ENCODE results near the gene PTPRU.

PTPRU gene

GRCh38 chr1:29332204-29332603, 95.9 kb downstream of the PTPRU start:
- Mint-ChIP-seq H3K27me3 (no peaks in the 10 kb centered on the region), H3K4me3 (no peak overlapping the region), H3K9me3 (no peaks in the 10 kb centered on the region), H3K4me1 (ENCODE audit: low read depth) (no peaks in the 10 kb centered on the region), H3K27ac (no peak overlapping the region), H3K36me3 (ENCODE audit: low read depth) (no peaks in the 10 kb centered on the region)
- intact Hi-C loops (cut with micrococcal nuclease) = no loop called here

- H3K27me3 Mint-ChIP-seq = peaks cover 2% of the 10 kb centered on the region
- no peak overlapping the region for H3K27ac Mint-ChIP-seq
- intact Hi-C loops (cut with micrococcal nuclease) = no loop called here
- H3K4me3 Mint-ChIP-seq = no peak overlapping the region
- no peaks in the 10 kb centered on the region for H3K4me1 Mint-ChIP-seq (ENCODE audit: low read depth)
- H3K9me3 Mint-ChIP-seq = no peaks in the 10 kb centered on the region
- no peaks in the 10 kb centered on the region for H3K36me3 Mint-ChIP-seq (ENCODE audit: low read depth)
Measured at GRCh38 chr1:29333008-29333407, 96.7 kb downstream of the PTPRU start.

GRCh38 chr1:29335573-29335972, 99.3 kb downstream of the PTPRU start:
- Mint-ChIP-seq H3K27ac (no peak overlapping the region), H3K9me3 (no peaks in the 10 kb centered on the region), H3K4me3 (no peak overlapping the region), H3K27me3 (peaks cover 6% of the 10 kb centered on the region), H3K4me1 (ENCODE audit: low read depth) (no peaks in the 10 kb centered on the region), H3K36me3 (ENCODE audit: low read depth) (no peaks in the 10 kb centered on the region)
- intact Hi-C loops (cut with micrococcal nuclease) = no loop called here

DNA sequence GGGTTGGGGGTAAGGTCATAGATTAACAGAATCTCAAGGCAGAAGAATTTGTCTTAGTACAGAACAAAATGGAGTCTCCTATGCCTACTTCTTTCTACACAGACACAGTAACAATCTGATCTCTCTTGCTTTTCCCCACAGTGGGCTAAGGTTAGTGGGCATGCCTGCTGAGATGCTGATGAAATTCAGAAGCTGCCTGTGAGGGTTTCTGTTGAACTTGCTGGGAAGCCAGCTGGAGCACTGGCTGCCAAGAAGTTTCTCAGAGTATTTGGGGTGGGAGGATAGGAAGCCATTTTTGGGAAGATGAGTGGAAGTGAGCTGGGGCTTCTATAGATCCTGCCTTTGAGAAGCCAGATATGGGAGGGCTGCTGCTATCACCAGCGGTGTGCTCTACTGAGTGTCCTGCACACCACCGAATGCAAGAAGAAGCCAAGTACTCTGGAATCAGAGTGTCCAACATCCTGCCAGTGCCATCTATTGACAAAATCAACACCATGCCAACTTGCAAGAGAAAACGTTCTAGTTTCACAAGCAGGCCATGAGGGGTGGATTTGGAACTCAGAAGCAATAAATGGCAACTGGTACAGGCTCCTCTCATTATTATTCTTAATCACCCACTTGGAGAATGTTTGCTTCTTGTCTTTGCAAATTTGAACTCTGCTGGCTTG, 102.7 kb downstream of the PTPRU start:
- intact Hi-C loops (cut with micrococcal nuclease) = no loop called here
- Mint-ChIP-seq H3K36me3 (ENCODE audit: low read depth) (no peaks in the 10 kb centered on the region), H3K9me3 (no peaks in the 10 kb centered on the region), H3K27ac (no peak overlapping the region), H3K27me3 (peaks cover 25% of the 10 kb centered on the region), H3K4me1 (ENCODE audit: low read depth) (no peaks in the 10 kb centered on the region), H3K4me3 (no peak overlapping the region)

- no peaks in the 10 kb centered on the region for H3K36me3 Mint-ChIP-seq (ENCODE audit: low read depth)
Measured at GRCh38 chr1:29341936-29342335, 105.6 kb downstream of the PTPRU start.

DNA sequence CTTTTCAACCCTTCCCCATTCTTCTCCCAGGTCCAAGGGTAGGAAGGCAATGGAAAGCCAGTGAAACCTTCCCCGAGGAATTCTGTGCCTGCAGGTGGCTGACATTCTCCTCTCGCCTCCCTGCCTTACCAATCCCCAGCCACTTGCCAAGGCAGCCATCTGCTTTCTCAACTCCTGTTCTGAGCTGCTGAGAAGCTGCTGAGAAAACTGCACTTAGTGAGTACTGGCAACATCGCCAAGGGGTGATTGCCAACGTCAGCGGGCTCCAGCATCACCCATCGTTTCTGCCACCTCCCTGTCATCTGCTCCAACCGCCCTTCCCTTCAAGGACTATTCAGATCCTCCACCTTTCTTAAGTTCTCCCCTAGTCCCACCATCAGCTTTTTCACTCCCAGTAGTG, 106.0 kb downstream of the PTPRU start:
- Mint-ChIP-seq H3K4me3 (no peak overlapping the region), H3K9me3 (no peaks in the 10 kb centered on the region), H3K27ac (no peak overlapping the region), H3K27me3 (peaks cover 33% of the 10 kb centered on the region), H3K36me3 (ENCODE audit: low read depth) (no peaks in the 10 kb centered on the region), H3K4me1 (ENCODE audit: low read depth) (no peaks in the 10 kb centered on the region)
- intact Hi-C loops (cut with micrococcal nuclease) = no loop called here

More at GRCh38 chr1:29341936-29342335, 105.6 kb downstream of the PTPRU start:
- peaks cover 33% of the 10 kb centered on the region for H3K27me3 Mint-ChIP-seq
- no peaks in the 10 kb centered on the region for H3K9me3 Mint-ChIP-seq
- no peak overlapping the region for H3K4me3 Mint-ChIP-seq
- no peaks in the 10 kb centered on the region for H3K4me1 Mint-ChIP-seq (ENCODE audit: low read depth)
- intact Hi-C loops (cut with micrococcal nuclease) = no loop called here
- no peak overlapping the region for H3K27ac Mint-ChIP-seq

GRCh38 chr1:29342983-29343382, 106.7 kb downstream of the PTPRU start:
- H3K27ac Mint-ChIP-seq = no peak overlapping the region
- H3K36me3 Mint-ChIP-seq (ENCODE audit: low read depth) = no peaks in the 10 kb centered on the region
- no peaks in the 10 kb centered on the region for H3K9me3 Mint-ChIP-seq
- no peak overlapping the region for H3K4me3 Mint-ChIP-seq
- H3K27me3 Mint-ChIP-seq = peaks cover 33% of the 10 kb centered on the region
- intact Hi-C loops (cut with micrococcal nuclease) = no loop called here
- H3K4me1 Mint-ChIP-seq (ENCODE audit: low read depth) = no peaks in the 10 kb centered on the region

DNA sequence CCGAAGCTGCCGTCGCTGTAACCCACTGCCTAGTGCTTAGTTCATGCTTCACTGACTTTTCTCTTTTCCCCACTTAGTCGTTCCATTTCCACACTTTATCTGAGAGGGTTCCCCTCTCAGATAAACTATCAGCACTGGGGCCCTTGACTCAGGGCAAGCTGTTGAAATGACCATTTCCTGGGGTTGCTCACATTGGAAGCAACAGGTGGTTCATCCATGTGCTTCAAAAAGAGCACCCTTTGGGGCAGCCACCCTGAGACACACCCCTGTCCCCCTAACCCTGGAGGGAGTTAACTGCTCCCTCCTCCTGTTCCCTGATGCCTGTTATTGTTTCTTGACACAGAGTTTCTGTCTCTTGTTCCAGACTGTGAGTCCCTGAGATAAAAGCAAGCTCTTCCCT, 107.2 kb downstream of the PTPRU start:
- Mint-ChIP-seq H3K9me3 (no peaks in the 10 kb centered on the region), H3K27me3 (peaks cover 33% of the 10 kb centered on the region), H3K4me3 (no peak overlapping the region), H3K36me3 (ENCODE audit: low read depth) (no peaks in the 10 kb centered on the region), H3K4me1 (ENCODE audit: low read depth) (no peaks in the 10 kb centered on the region), H3K27ac (no peak overlapping the region)
- intact Hi-C loops (cut with micrococcal nuclease) = no loop called here

- Mint-ChIP-seq H3K36me3 (ENCODE audit: low read depth) (no peaks in the 10 kb centered on the region), H3K4me1 (ENCODE audit: low read depth) (no peaks in the 10 kb centered on the region), H3K4me3 (no peak overlapping the region), H3K9me3 (no peaks in the 10 kb centered on the region), H3K27me3 (peaks cover 33% of the 10 kb centered on the region), H3K27ac (no peak overlapping the region)
- intact Hi-C loops (cut with micrococcal nuclease) = no loop called here
Measured at GRCh38 chr1:29343908-29344307, 107.6 kb downstream of the PTPRU start.

GRCh38 chr1:29344336-29344735, 108.0 kb downstream of the PTPRU start:
- H3K27me3 Mint-ChIP-seq = peaks cover 30% of the 10 kb centered on the region
- no peak overlapping the region for H3K4me3 Mint-ChIP-seq
- intact Hi-C loops (cut with micrococcal nuclease) = no loop called here

GRCh38 chr1:29346576-29346975, 110.3 kb downstream of the PTPRU start:
- no peaks in the 10 kb centered on the region for H3K36me3 Mint-ChIP-seq (ENCODE audit: low read depth)
- no peaks in the 10 kb centered on the region for H3K4me1 Mint-ChIP-seq (ENCODE audit: low read depth)
- no peak overlapping the region for H3K4me3 Mint-ChIP-seq
- no peak overlapping the region for H3K27ac Mint-ChIP-seq
- no peaks in the 10 kb centered on the region for H3K9me3 Mint-ChIP-seq
- H3K27me3 Mint-ChIP-seq = peaks cover 33% of the 10 kb centered on the region
- intact Hi-C loops (cut with micrococcal nuclease) = no loop called here

More at GRCh38 chr1:29344336-29344735, 108.0 kb downstream of the PTPRU start:
- no peaks in the 10 kb centered on the region for H3K4me1 Mint-ChIP-seq (ENCODE audit: low read depth)
- no peaks in the 10 kb centered on the region for H3K9me3 Mint-ChIP-seq
- no peaks in the 10 kb centered on the region for H3K36me3 Mint-ChIP-seq (ENCODE audit: low read depth)
- no peak overlapping the region for H3K27ac Mint-ChIP-seq

GRCh38 chr1:29349871-29350491, 113.7 kb downstream of the PTPRU start:
- Mint-ChIP-seq H3K9me3 (no peaks in the 10 kb centered on the region), H3K27ac (no peak overlapping the region), H3K4me1 (ENCODE audit: low read depth) (no peaks in the 10 kb centered on the region), H3K36me3 (ENCODE audit: low read depth) (no peaks in the 10 kb centered on the region), H3K4me3 (no peak overlapping the region), H3K27me3 (peaks cover 22% of the 10 kb centered on the region)
- intact Hi-C loops (cut with micrococcal nuclease) = no loop called here

GRCh38 chr1:29352719-29353420, 116.5 kb downstream of the PTPRU start:
- Mint-ChIP-seq H3K36me3 (ENCODE audit: low read depth) (no peaks in the 10 kb centered on the region), H3K9me3 (no peaks in the 10 kb centered on the region), H3K4me3 (no peak overlapping the region), H3K27me3 (peaks cover 15% of the 10 kb centered on the region), H3K4me1 (ENCODE audit: low read depth) (no peaks in the 10 kb centered on the region), H3K27ac (no peak overlapping the region)
- intact Hi-C loops (cut with micrococcal nuclease) = no loop called here

DNA sequence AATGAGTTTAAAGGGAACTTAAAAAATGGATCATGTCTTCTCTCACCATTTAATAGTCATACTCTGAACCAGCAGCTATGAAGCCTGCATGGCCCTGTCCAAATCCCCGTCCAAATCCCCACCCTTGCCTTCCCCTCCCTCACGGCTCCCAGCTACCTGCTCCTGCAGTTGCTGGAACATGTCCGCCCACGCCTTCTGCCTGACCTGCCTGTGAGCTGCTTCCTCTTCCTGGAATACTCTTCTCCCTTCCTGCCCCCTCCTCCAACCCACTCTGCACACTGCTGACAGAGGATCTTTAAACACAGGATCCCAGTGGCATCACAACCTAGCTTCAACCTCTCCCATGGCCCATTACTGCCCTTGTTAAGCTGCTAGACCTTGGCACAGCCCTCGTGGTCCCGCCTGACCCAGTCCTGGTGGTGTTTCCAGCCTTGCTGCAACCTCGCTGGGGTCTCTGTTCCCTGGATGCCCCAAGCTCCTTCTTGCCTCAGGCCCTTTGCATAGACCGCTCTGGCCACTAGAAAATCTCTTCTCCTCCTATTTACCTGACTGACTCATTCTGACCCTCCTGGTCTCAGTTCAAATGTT, 118.3 kb downstream of the PTPRU start:
- intact Hi-C loops (cut with micrococcal nuclease) = no loop called here
- H3K27ac Mint-ChIP-seq = no peak overlapping the region
- H3K36me3 Mint-ChIP-seq (ENCODE audit: low read depth) = no peaks in the 10 kb centered on the region
- no peaks in the 10 kb centered on the region for H3K9me3 Mint-ChIP-seq
- peaks cover 19% of the 10 kb centered on the region for H3K27me3 Mint-ChIP-seq
- H3K4me1 Mint-ChIP-seq (ENCODE audit: low read depth) = no peaks in the 10 kb centered on the region
- no peak overlapping the region for H3K4me3 Mint-ChIP-seq
